Endothelial cell of umbilical vein (primary cell): ENCODE data around the gene EFS. TPM values are rescaled to one million over a fixed set of nuclear protein-coding genes. Genes with fewer than 3 reads are reported as not detected.

Experiments
- BruUV-seq: library from RNA; stranded (reverse); fragments of 400-500 nt; replicated peaks from 2 replicates; lab custom pipeline; 2021; lab: Mats Ljungman, UMichigan
- CTCF ChIA-PET: fragments of 300-600, 350-600 bp; sonication (Branson Sonifier 250); formaldehyde crosslinking; loops from one replicate; lab custom pipeline; 2021; ENCODE audit warnings: antibody characterized with exemption, inconsistent platforms; lab: Charles Lee
- POLR2A ChIA-PET: fragments of 300-600, 350-600 bp; sonication (Branson Sonifier 250); formaldehyde crosslinking; loops from one replicate; lab custom pipeline; 2021; ENCODE audit warnings: antibody characterized with exemption, inconsistent platforms; lab: Charles Lee
- DNase-seq: peaks from one replicate; pipeline ENCODE4 v3.0.0-alpha.2; 2011; ENCODE audit warnings: low read depth, low spot score
- FAIRE-seq: peaks from 2 replicates; lab custom pipeline; 2011; peaks lifted over from hg19 to GRCh38; lab: Jason Lieb, UNC
- H2AFZ ChIP-seq: 2 replicates; pipeline ENCODE4 v1.6.0; 2012; ENCODE audit warnings: low read depth, low read length, control low read depth, inconsistent platforms
- H3K27ac ChIP-seq: 2 replicates; pipeline ENCODE4 v1.5.1; 2011; ENCODE audit warnings: low read depth, mild to moderate bottlenecking, control low read depth, low read length, moderate library complexity; ENCODE audit not compliant: insufficient read depth
- H3K27me3 ChIP-seq, 2 experiments: 2 replicates each; pipeline versions ENCODE4 v1.6.0 to v1.6.1; 2011; ENCODE audit warnings: low read length in 2 of 2, mixed read lengths in 1 of 2; ENCODE audit not compliant: control insufficient read depth in 2 of 2, insufficient read depth in 2 of 2
- H3K36me3 ChIP-seq, 2 experiments: 2 replicates in 1 of 2; 3 replicates in 1 of 2; pipeline ENCODE4 v1.5.1; 2011; ENCODE audit warnings: low read length in 2 of 2, mild to moderate bottlenecking in 1 of 2, moderate library complexity in 1 of 2; ENCODE audit not compliant: control insufficient read depth in 2 of 2, insufficient read depth in 2 of 2; ENCODE audit errors: extremely low read depth in 1 of 2
- H3K4me1 ChIP-seq: 3 replicates; pipeline ENCODE4 v1.5.1; 2011; ENCODE audit warnings: mild to moderate bottlenecking, low read length; ENCODE audit not compliant: control insufficient read depth, insufficient read depth; ENCODE audit errors: extremely low read depth
- H3K4me2 ChIP-seq: 2 replicates; pipeline ENCODE4 v1.6.1; 2011; ENCODE audit warnings: low read length, control low read depth, mixed read lengths; ENCODE audit not compliant: insufficient read depth
- H3K4me3 ChIP-seq, 3 experiments: fragments of 200-600 bp in 1 of 3; sonication (generic), shearing (Covaris generic) in 1 of 3; replicated peaks in 1 of 3; 2 replicates each; pipeline ENCODE4 v1.5.1; 2011 to 2016; ENCODE audit warnings: control low read depth in 3 of 3, low read length in 3 of 3, mild to moderate bottlenecking in 2 of 3, inconsistent platforms in 1 of 3, low read depth in 1 of 3, moderate library complexity in 1 of 3; ENCODE audit not compliant: insufficient read depth in 1 of 3
- H3K79me2 ChIP-seq: 2 replicates; pipeline ENCODE4 v1.6.0; 2012; ENCODE audit warnings: low read length, inconsistent platforms; ENCODE audit not compliant: control insufficient read depth, insufficient read depth
- H3K9ac ChIP-seq: replicated peaks from 2 replicates; pipeline ENCODE3; 2011; ENCODE audit warnings: low read length, control low read depth; ENCODE audit not compliant: insufficient read depth; ENCODE audit errors: extremely low read depth
- H3K9me1 ChIP-seq: replicated peaks from 3 replicates; pipeline ENCODE4 v1.6.0; 2011; ENCODE audit warnings: mild to moderate bottlenecking, low read length; ENCODE audit not compliant: control insufficient read depth, insufficient read depth; ENCODE audit errors: extremely low read depth
- H3K9me3 ChIP-seq: replicated peaks from 2 replicates; pipeline ENCODE4 v1.5.1; 2012; ENCODE audit warnings: low read length, inconsistent platforms; ENCODE audit not compliant: control insufficient read depth, insufficient read depth
- H4K20me1 ChIP-seq: replicated peaks from 2 replicates; pipeline ENCODE3; 2011; ENCODE audit warnings: mild to moderate bottlenecking, low read length; ENCODE audit not compliant: control insufficient read depth, insufficient read depth; ENCODE audit errors: extremely low read depth
- CTCF ChIP-seq, 2 donors: IDR thresholded peaks; 1 replicate in 1 of 2; 2 replicates in 1 of 2; pipeline ENCODE4 v1.5.1; 2011; ENCODE audit warnings: low read length in 2 of 2, mild to moderate bottlenecking in 2 of 2, moderate library complexity in 2 of 2, control low read depth in 1 of 2, inconsistent platforms in 1 of 2, low read depth in 1 of 2; ENCODE audit not compliant: insufficient read depth in 1 of 2; ENCODE audit errors: extremely low read depth in 1 of 2
- FOS ChIP-seq: IDR thresholded peaks from 2 replicates; pipeline ENCODE4 v1.6.1; 2011; ENCODE audit warnings: mild to moderate bottlenecking, low read length, moderate library complexity, borderline replicate concordance; ENCODE audit not compliant: insufficient read depth
- GATA2 ChIP-seq: IDR thresholded peaks from 2 replicates; pipeline ENCODE4 v1.7.0; 2011; ENCODE audit warnings: low read depth, mild to moderate bottlenecking, moderate library complexity, mixed read lengths, low read length; ENCODE audit not compliant: insufficient read length, insufficient read depth
- JUN ChIP-seq: IDR thresholded peaks from 2 replicates; pipeline ENCODE4 v1.6.1; 2011; ENCODE audit warnings: borderline replicate concordance, low read depth; ENCODE audit not compliant: insufficient read length, insufficient read depth
- MAX ChIP-seq: IDR thresholded peaks from 2 replicates; pipeline ENCODE4 v1.6.1; 2011; ENCODE audit not compliant: insufficient read depth, insufficient read length
- MYC ChIP-seq: IDR thresholded peaks from one replicate; pipeline ENCODE4 v1.6.1; 2011; ENCODE audit warnings: mild to moderate bottlenecking, low read depth, low read length
- POLR2A ChIP-seq: IDR thresholded peaks from 2 replicates; pipeline ENCODE4 v1.6.1; 2012; ENCODE audit warnings: low read depth, mild to moderate bottlenecking, control low read depth, low read length
- POLR2AphosphoS5 ChIP-seq: IDR thresholded peaks from 2 replicates; pipeline ENCODE4 v1.6.1; 2012; ENCODE audit warnings: low read depth, mild to moderate bottlenecking, control low read depth, low read length, moderate library complexity; ENCODE audit not compliant: insufficient read depth
- dilution Hi-C: fragments of 300-500 bp; cut with MboI; formaldehyde crosslinking; loops from one replicate; pipeline ENCODE4 v1.15.0; 2019; ENCODE audit warnings: low sequenced_read_pairs; ENCODE audit not compliant: extremely low pct_ligation_motif_present
- intact Hi-C: fragments of 100-400 bp; cut with micrococcal nuclease; formaldehyde crosslinking; loops from one replicate; pipeline ENCODE4 v1.10.0; 2022
- polyA plus RNA-seq, 4 experiments: library from polyadenylated mRNA; depleted of rRNA in 3 of 4; stranded (reverse) in 3 of 4; unstranded in 1 of 4; fragments of >200 nt; gene quantifications; 2 replicates each; pipeline versions ENCODE4 v1.2.1 to v1.2.3, GENCODE V29; 2011 to 2012; ENCODE audit warnings: missing spikeins in 1 of 4
- total RNA-seq: library from RNA; stranded (reverse); gene quantifications from 2 replicates; pipeline ENCODE4 v1.2.3, GENCODE V29; 2021

EFS gene
- total and polyA plus RNA-seq, 2 donors (not counting 3 experiments of a cell fraction or from before 2014, with no cell fraction given), result 0.03 to 0.13 TPM

- no peak overlapping the region for H3K4me3 ChIP-seq
- intact Hi-C loops (no loop called here), dilution Hi-C loops (no loop called here)
- H3K9me3 ChIP-seq, result no peaks in the 10 kb centered on the region
- no peak overlapping the region for H3K9ac ChIP-seq
- TF ChIP-seq POLR2AphosphoS5 (no peak), JUN (no peak), GATA2 (no peak)
- no peak overlapping the region for H3K4me2 ChIP-seq
- DNase-seq, result no peak
- H2AFZ ChIP-seq, result no peak overlapping the region
- H4K20me1 ChIP-seq, result no peaks in the 10 kb centered on the region
- ChIA-PET POLR2A (no interaction called here), CTCF (no interaction called here)
- no peaks in the 10 kb centered on the region for H3K9me1 ChIP-seq
- H3K79me2 ChIP-seq, result no peaks in the 10 kb centered on the region
- no peaks in the 10 kb centered on the region for H3K27me3 ChIP-seq
- FAIRE-seq, result no peak
- no peaks in the 10 kb centered on the region for H3K36me3 ChIP-seq
- H3K27ac ChIP-seq, result no peak overlapping the region
- BruUV-seq, result no TSS peak
- H3K4me1 ChIP-seq, result no peaks in the 10 kb centered on the region
Measured at GRCh38 chr14:23405096-23405495, 40.1 kb upstream of the EFS start.

GRCh38 chr14:23404331-23404900, 39.4 kb upstream of the EFS start:
- H3K9me3 ChIP-seq, result no peaks in the 10 kb centered on the region
- no TSS peak for BruUV-seq
- H3K9ac ChIP-seq, result no peak overlapping the region
- no peak for FAIRE-seq
- no peaks in the 10 kb centered on the region for H3K4me1 ChIP-seq
- no peaks in the 10 kb centered on the region for H3K27me3 ChIP-seq
- H3K4me3 ChIP-seq, result no peak overlapping the region
- H3K79me2 ChIP-seq, result no peaks in the 10 kb centered on the region
- H3K9me1 ChIP-seq, result no peaks in the 10 kb centered on the region
- H4K20me1 ChIP-seq, result no peaks in the 10 kb centered on the region
- H3K27ac ChIP-seq, result no peak overlapping the region
- H2AFZ ChIP-seq, result no peak overlapping the region
- intact Hi-C loops (no loop called here), dilution Hi-C loops (no loop called here)
- ChIA-PET CTCF (no interaction called here), POLR2A (no interaction called here)
- H3K4me2 ChIP-seq, result no peak overlapping the region
- TF ChIP-seq FOS (no peak), CTCF (IDR thresholded peaks at IDR 0.05; ENCODE audit: extremely low read depth in 1 of 2, insufficient read depth in 1 of 2, low read depth in 1 of 2, low read length in 2 of 2) (no peak), JUN (no peak), MAX (no peak), MYC (no peak), POLR2AphosphoS5 (no peak), POLR2A (no peak)
- no peaks in the 10 kb centered on the region for H3K36me3 ChIP-seq
- DNase-seq, result no peak
